ENCODE results near the gene CAPN10.

Gene CAPN10

DNA sequence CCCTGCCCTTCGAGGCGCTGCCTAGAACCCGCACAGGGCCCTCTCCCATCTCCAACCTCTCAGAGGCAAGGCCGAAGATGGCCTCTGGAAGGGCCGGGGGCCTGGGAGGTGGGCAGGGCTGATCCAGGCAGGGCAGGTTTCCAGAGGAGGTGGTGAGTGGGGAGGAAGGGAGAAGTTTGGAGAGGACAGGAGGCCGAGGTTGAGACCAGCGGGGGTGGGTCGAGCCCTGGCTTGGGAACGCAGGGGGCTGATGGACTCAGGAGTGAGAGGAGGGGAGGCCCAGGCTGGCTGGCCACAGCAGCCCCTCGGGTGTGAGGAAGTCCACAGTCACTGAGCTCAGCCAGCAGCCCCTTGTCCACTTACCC is 10.5 kb downstream of the CAPN10 start:
- no peaks in the 10 kb centered on the region for H3K27me3 Mint-ChIP-seq (ENCODE audit: low read depth, poor library complexity)
- no peak overlapping the region for H3K27ac Mint-ChIP-seq
- no peaks in the 10 kb centered on the region for H3K4me1 Mint-ChIP-seq
- TF ChIP-seq, protein P1, sequence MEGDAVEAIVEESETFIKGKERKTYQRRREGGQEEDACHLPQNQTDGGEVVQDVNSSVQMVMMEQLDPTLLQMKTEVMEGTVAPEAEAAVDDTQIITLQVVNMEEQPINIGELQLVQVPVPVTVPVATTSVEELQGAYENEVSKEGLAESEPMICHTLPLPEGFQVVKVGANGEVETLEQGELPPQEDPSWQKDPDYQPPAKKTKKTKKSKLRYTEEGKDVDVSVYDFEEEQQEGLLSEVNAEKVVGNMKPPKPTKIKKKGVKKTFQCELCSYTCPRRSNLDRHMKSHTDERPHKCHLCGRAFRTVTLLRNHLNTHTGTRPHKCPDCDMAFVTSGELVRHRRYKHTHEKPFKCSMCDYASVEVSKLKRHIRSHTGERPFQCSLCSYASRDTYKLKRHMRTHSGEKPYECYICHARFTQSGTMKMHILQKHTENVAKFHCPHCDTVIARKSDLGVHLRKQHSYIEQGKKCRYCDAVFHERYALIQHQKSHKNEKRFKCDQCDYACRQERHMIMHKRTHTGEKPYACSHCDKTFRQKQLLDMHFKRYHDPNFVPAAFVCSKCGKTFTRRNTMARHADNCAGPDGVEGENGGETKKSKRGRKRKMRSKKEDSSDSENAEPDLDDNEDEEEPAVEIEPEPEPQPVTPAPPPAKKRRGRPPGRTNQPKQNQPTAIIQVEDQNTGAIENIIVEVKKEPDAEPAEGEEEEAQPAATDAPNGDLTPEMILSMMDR (IDR thresholded peaks at IDR 0.05), result no peak
- H3K9me3 Mint-ChIP-seq, result no peaks in the 10 kb centered on the region
- no peak overlapping the region for H3K4me3 Mint-ChIP-seq
- H3K36me3 Mint-ChIP-seq (ENCODE audit: low read depth), result peaks cover 6% of the 10 kb centered on the region
- DNase-seq, result no peak

DNA sequence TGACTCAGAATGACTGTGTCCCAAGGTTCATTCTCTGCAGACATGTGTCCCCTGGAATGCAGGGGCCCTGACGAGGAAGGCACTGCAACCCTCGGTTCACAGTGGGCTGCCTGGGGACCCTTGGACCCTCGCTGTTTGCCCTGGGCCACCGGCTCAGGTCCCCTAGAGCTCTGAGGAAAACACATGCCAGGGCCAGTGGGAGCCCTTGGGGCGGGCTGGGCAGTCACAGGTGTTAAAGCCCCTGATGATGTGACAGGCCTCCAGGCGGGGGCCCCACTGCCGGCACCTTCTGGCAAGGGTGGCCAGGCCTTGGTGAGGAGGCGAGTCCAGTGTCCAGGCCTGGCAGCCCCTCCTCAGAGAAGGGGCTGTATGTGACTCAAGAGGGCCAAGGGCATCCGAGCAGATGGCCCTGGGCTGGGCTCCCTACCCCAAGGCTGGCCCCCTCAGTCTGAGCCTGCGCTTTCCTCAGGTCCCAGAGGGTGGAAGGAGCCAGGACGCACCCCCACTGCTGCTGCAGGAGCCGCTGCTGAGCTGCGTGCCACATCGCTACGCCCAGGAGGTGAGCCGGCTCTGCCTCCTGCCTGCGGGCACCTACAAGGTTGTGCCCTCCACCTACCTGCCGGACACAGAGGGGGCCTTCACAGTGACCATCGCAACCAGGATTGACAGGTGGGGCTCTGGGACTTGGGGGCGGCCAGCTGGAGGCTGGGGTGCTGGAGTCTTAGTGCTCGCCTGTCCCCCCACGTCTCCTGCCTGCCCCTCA is 11.1 kb downstream of the CAPN10 start:
- no peak for DNase-seq
- Mint-ChIP-seq H3K27me3 (ENCODE audit: low read depth, poor library complexity) (no peaks in the 10 kb centered on the region), H3K9me3 (no peaks in the 10 kb centered on the region), H3K4me1 (no peaks in the 10 kb centered on the region), H3K27ac (no peak overlapping the region), H3K36me3 (ENCODE audit: low read depth) (peaks cover 6% of the 10 kb centered on the region), H3K4me3 (no peak overlapping the region)
- TF ChIP-seq, protein P1 (IDR thresholded peaks at IDR 0.05), result no peak

DNA sequence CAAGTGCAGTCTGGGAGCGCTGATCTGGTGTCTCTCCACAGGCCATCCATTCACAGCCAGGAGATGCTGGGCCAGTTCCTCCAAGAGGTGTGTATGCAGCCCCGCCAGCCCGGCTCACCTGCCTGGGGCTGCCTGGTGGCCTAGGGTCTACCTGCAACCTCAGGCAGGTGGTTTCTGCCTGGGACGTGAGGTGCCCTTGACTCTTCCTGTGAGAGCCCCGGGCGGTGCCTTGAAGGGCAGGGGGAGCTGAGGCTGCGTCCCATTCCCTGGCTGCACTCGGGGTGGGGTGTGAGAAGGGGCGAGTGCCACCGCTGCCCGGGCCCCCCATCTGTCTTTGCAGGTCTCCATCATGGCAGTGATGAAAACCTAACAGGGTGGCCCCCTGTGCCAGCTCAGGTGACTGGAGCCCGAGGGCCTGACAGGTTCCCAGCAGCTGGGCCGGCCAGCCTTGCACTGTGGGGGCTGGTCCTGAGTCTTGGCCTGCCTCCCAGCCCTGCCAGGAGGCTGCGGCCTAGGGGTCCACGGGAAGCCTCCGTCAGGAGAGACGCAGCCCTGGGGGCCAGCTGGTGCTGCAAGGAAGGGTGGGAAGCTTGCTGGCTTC is 11.9 kb downstream of the CAPN10 start:
- TF ChIP-seq, protein P1 (IDR thresholded peaks at IDR 0.05), result no peak
- Mint-ChIP-seq H3K36me3 (ENCODE audit: low read depth) (peaks cover 6% of the 10 kb centered on the region), H3K9me3 (no peaks in the 10 kb centered on the region), H3K4me1 (no peaks in the 10 kb centered on the region), H3K4me3 (no peak overlapping the region), H3K27ac (no peak overlapping the region), H3K27me3 (ENCODE audit: low read depth, poor library complexity) (no peaks in the 10 kb centered on the region)
- no peak for DNase-seq

DNA sequence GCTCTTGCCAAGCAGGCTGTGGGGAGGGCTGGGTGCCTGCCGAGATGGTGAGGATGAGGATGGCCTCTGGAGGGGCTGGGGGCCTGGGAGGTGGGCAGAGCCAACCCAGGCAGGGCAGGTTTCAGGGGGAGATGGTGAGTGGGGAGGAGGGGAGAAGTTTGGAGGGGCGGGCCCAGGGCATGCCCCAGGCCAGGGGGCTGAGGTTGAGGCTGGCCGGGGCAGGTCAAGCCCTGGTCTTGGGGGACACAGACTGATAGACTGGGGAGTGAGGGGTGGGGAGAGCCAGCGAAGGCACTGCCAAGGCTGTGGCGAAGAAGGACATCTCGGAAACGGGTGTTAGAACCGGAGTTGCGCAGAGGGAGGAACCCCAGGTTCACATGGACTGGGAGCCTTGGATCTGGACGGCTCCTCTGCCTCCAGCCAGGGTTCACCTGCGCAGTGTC is 12.6 kb downstream of the CAPN10 start:
- Mint-ChIP-seq H3K4me3 (no peak overlapping the region), H3K27ac (peak overlapping the region; percentile 77), H3K9me3 (no peaks in the 10 kb centered on the region), H3K27me3 (ENCODE audit: low read depth, poor library complexity) (no peaks in the 10 kb centered on the region), H3K4me1 (peaks cover 1% of the 10 kb centered on the region), H3K36me3 (ENCODE audit: low read depth) (peaks cover 6% of the 10 kb centered on the region)
- TF ChIP-seq, protein P1 (IDR thresholded peaks at IDR 0.05), result no peak
- no peak for DNase-seq

DNA sequence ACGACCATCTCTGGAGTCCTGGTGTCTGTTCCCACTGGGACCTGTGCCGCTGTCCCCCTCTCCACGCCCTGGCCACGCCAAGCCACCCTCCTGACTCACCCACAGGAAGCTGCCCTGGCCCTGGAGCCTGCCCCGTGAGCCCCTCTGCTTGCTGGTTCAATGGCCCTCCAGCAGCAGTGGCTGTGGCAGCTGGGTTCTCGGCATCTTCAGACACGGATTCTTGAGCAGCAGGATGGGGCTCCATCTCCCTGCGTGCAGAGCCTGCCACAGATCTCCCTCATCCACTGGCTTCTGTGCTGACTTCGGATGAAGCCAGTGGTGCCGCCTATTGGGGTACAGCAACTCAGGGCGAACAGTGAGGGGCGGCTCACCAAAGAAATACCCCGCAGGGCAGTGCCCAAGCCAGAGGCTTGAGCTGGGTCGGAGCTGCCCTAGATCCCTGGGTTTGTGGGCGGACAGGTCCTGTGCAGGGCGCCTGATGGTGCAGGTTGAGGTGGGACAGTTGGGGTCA is 14.0 kb downstream of the CAPN10 start:
- Mint-ChIP-seq H3K4me3 (no peak overlapping the region), H3K27ac (no peak overlapping the region), H3K36me3 (ENCODE audit: low read depth) (peaks cover 6% of the 10 kb centered on the region), H3K4me1 (peaks cover 8% of the 10 kb centered on the region), H3K27me3 (ENCODE audit: low read depth, poor library complexity) (no peaks in the 10 kb centered on the region), H3K9me3 (no peaks in the 10 kb centered on the region)
- no peak for DNase-seq
- TF ChIP-seq, protein P1 (IDR thresholded peaks at IDR 0.05), result no peak
